ENCODE measurements around the gene MRPL23.

DNA sequence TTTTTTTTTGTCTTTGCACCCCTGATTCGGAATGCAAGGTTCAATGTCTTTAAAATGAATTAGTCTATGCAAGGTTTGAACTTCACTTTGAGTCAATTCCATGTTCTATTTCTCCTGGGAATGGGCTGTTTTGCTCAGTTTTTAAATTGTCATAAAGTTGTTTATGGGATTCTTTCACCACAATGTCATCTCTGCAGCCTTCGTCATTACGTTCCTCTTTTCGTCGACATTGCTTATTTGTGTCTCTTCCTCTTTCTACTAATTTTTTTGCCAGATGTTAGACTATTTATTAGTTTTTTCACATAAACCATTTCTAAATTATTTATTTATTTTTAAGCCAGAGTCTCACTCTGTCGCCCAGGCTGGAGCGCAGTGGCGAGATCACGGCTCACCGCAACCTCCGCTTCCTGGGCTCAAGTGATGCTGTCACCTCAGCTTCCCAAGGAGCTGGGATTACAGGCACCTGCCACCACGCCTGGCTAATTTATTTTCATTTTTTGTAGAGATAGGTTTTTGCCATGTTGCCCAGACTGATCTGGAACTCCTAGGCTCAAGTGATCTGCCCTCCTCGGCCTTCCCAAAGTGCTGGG, 34.7 kb upstream of the MRPL23 start:
- TF ChIP-seq, protein P1, sequence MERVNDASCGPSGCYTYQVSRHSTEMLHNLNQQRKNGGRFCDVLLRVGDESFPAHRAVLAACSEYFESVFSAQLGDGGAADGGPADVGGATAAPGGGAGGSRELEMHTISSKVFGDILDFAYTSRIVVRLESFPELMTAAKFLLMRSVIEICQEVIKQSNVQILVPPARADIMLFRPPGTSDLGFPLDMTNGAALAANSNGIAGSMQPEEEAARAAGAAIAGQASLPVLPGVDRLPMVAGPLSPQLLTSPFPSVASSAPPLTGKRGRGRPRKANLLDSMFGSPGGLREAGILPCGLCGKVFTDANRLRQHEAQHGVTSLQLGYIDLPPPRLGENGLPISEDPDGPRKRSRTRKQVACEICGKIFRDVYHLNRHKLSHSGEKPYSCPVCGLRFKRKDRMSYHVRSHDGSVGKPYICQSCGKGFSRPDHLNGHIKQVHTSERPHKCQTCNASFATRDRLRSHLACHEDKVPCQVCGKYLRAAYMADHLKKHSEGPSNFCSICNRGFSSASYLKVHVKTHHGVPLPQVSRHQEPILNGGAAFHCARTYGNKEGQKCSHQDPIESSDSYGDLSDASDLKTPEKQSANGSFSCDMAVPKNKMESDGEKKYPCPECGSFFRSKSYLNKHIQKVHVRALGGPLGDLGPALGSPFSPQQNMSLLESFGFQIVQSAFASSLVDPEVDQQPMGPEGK (CRISPR knock-in tag; IDR thresholded peaks at IDR 0.05; ENCODE audit: borderline replicate concordance): no peak
- TF ChIP-seq ESRRG (CRISPR knock-in tag; IDR thresholded peaks at IDR 0.05): no peak
- no peak for TF ChIP-seq GLIS3 (CRISPR knock-in tag; IDR thresholded peaks at IDR 0.05)
- no peak for TF ChIP-seq ZFP3 (CRISPR knock-in tag; IDR thresholded peaks at IDR 0.05)
- TF ChIP-seq, protein P2, sequence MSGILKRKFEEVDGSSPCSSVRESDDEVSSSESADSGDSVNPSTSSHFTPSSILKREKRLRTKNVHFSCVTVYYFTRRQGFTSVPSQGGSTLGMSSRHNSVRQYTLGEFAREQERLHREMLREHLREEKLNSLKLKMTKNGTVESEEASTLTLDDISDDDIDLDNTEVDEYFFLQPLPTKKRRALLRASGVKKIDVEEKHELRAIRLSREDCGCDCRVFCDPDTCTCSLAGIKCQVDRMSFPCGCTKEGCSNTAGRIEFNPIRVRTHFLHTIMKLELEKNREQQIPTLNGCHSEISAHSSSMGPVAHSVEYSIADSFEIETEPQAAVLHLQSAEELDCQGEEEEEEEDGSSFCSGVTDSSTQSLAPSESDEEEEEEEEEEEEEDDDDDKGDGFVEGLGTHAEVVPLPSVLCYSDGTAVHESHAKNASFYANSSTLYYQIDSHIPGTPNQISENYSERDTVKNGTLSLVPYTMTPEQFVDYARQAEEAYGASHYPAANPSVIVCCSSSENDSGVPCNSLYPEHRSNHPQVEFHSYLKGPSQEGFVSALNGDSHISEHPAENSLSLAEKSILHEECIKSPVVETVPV (CRISPR knock-in tag; IDR thresholded peaks at IDR 0.05): no peak
- no peak for TF ChIP-seq CSDC2 (CRISPR knock-in tag; IDR thresholded peaks at IDR 0.05)
- no peak for TF ChIP-seq ARNTL (CRISPR knock-in tag; IDR thresholded peaks at IDR 0.05; ENCODE audit: borderline replicate concordance, low read depth)

All from SK-N-SH treated with all-trans-retinoic acid at 6 μM for 48 hours (cell line).